ENCODE measurements around the gene PHYHIPL.
A peak's percentile ranks its signal among the peaks of the same experiment; 100 is the strongest.
"Not testable (repeated sequence)": the region's sequence is repeated elsewhere in the genome, so short reads cannot be mapped to it uniquely, and the experiment has no call there.

Gene PHYHIPL

GRCh38 chr10:59216178-59216869, 39.9 kb downstream of the PHYHIPL start:
- H3K4me3 ChIP-seq (replicated peaks in 1 of 2; ENCODE audit: low read depth in 2 of 2, low read length in 2 of 2), result no peak overlapping the region
- no peak for TF ChIP-seq CTCF (IDR thresholded peaks at IDR 0.05; ENCODE audit: low read depth, low read length)
- DNase-seq (ENCODE audit: low read depth in 2 of 2), result no peak

GRCh38 chr10:59222788-59223187, 46.3 kb downstream of the PHYHIPL start:
- no peak for TF ChIP-seq CTCF (IDR thresholded peaks at IDR 0.05; ENCODE audit: low read depth, low read length)
- H3K4me3 ChIP-seq (replicated peaks in 1 of 2; ENCODE audit: low read depth in 2 of 2, low read length in 2 of 2), result no peak overlapping the region
- DNase-seq (ENCODE audit: low read depth in 2 of 2), result no peak

- DNase-seq (ENCODE audit: low read depth in 2 of 2); H3K4me3 ChIP-seq (replicated peaks in 1 of 2; ENCODE audit: low read depth in 2 of 2, low read length in 2 of 2): not testable (repeated sequence)
These were observed 47.2 kb downstream of the PHYHIPL start for GRCh38 chr10:59223597-59223996.

- no peak for DNase-seq (ENCODE audit: low read depth in 2 of 2)
- H3K4me3 ChIP-seq (replicated peaks in 1 of 2; ENCODE audit: low read depth in 2 of 2, low read length in 2 of 2), result no peak overlapping the region
- TF ChIP-seq CTCF (IDR thresholded peaks at IDR 0.05; ENCODE audit: low read depth, low read length), result no peak
These were observed 48.8 kb downstream of the PHYHIPL start for GRCh38 chr10:59225211-59225610.

GRCh38 chr10:59227136-59227673, 50.8 kb downstream of the PHYHIPL start:
- no peak for TF ChIP-seq CTCF (IDR thresholded peaks at IDR 0.05; ENCODE audit: low read depth, low read length)

GRCh38 chr10:59229441-59229840, 53.0 kb downstream of the PHYHIPL start:
- no peak for TF ChIP-seq CTCF (IDR thresholded peaks at IDR 0.05; ENCODE audit: low read depth, low read length)
- peak in 1 of 2 donors; percentile 13 for DNase-seq (ENCODE audit: low read depth in 2 of 2)
- H3K4me3 ChIP-seq (replicated peaks in 1 of 2; ENCODE audit: low read depth in 2 of 2, low read length in 2 of 2), result no peak overlapping the region

More at GRCh38 chr10:59227136-59227673, 50.8 kb downstream of the PHYHIPL start:
- H3K4me3 ChIP-seq (replicated peaks in 1 of 2; ENCODE audit: low read depth in 2 of 2, low read length in 2 of 2), result no peak overlapping the region
- no peak for DNase-seq (ENCODE audit: low read depth in 2 of 2)

- no peak overlapping the region for H3K4me3 ChIP-seq (replicated peaks in 1 of 2; ENCODE audit: low read depth in 2 of 2, low read length in 2 of 2)
- peak in 1 of 2 donors; percentile 40 for DNase-seq (ENCODE audit: low read depth in 2 of 2)
- no peak for TF ChIP-seq CTCF (IDR thresholded peaks at IDR 0.05; ENCODE audit: low read depth, low read length)
These were observed 57.8 kb downstream of the PHYHIPL start for GRCh38 chr10:59234194-59234593.
